GM18505 (cell line): Measurements from ENCODE around the gene GNAO1.

Experiments
- ATAC-seq: cut with Tn5 transposase; IDR thresholded peaks from one replicate; pipeline ENCODE4 v1.9.1; 2021; ENCODE audit not compliant: unreplicated experiment
- POLR2A ChIP-seq: IDR thresholded peaks from 4 replicates; pipeline ENCODE4 v1.6.1; 2011; ENCODE audit warnings: borderline replicate concordance; ENCODE audit not compliant: insufficient read depth, insufficient read length; ENCODE audit errors: extremely low read depth

GNAO1 gene

GRCh38 chr16:56327071-56327928 is 136.0 kb downstream of the GNAO1 start:
- no peak for ATAC-seq
- TF ChIP-seq POLR2A: no peak

GRCh38 chr16:56327929-56328258 is 136.6 kb downstream of the GNAO1 start:
- no peak for ATAC-seq
- no peak for TF ChIP-seq POLR2A

GRCh38 chr16:56328276-56329022 is 137.2 kb downstream of the GNAO1 start:
- ATAC-seq: no peak
- TF ChIP-seq POLR2A: no peak

GRCh38 chr16:56329887-56330286 is 138.6 kb downstream of the GNAO1 start:
- TF ChIP-seq POLR2A: no peak
- ATAC-seq: no peak

GRCh38 chr16:56330476-56330875 is 139.2 kb downstream of the GNAO1 start:
- no peak for TF ChIP-seq POLR2A
- no peak for ATAC-seq

- no peak for ATAC-seq
- no peak for TF ChIP-seq POLR2A
Measured at GRCh38 chr16:56331399-56331798, 140.1 kb downstream of the GNAO1 start.

GRCh38 chr16:56331915-56332314 is 140.6 kb downstream of the GNAO1 start:
- no peak for ATAC-seq
- TF ChIP-seq POLR2A: no peak

- no peak for TF ChIP-seq POLR2A
- no peak for ATAC-seq
Measured at GRCh38 chr16:56332464-56333079, 141.3 kb downstream of the GNAO1 start.

GRCh38 chr16:56334761-56335160 is 143.5 kb downstream of the GNAO1 start:
- no peak for TF ChIP-seq POLR2A
- no peak for ATAC-seq

- no peak for ATAC-seq
- no peak for TF ChIP-seq POLR2A
Measured at GRCh38 chr16:56336071-56336688, 144.9 kb downstream of the GNAO1 start.

GRCh38 chr16:56336711-56337110 is 145.4 kb downstream of the GNAO1 start:
- TF ChIP-seq POLR2A: no peak
- ATAC-seq: no peak

GRCh38 chr16:56337131-56337857 is 146.0 kb downstream of the GNAO1 start:
- TF ChIP-seq POLR2A: no peak
- no peak for ATAC-seq
